MM.1S (cell line): ENCODE measurements around the gene KREMEN2.

Source experiments
- EZH2phosphoT487 ChIP-seq: fragments of 300-600 bp; sonication (generic); IDR thresholded peaks from 2 replicates; pipeline ENCODE4 v1.6.1; 2018; ENCODE audit warnings: antibody characterized with exemption, low read length
- TF ChIP-seq, protein P1 (sequence below): fragments of 300-600 bp; sonication (generic); IDR thresholded peaks from 2 replicates; pipeline ENCODE4 v1.5.1; 2016; ENCODE audit warnings: antibody characterized with exemption, low read length, mixed read lengths

DNA sequence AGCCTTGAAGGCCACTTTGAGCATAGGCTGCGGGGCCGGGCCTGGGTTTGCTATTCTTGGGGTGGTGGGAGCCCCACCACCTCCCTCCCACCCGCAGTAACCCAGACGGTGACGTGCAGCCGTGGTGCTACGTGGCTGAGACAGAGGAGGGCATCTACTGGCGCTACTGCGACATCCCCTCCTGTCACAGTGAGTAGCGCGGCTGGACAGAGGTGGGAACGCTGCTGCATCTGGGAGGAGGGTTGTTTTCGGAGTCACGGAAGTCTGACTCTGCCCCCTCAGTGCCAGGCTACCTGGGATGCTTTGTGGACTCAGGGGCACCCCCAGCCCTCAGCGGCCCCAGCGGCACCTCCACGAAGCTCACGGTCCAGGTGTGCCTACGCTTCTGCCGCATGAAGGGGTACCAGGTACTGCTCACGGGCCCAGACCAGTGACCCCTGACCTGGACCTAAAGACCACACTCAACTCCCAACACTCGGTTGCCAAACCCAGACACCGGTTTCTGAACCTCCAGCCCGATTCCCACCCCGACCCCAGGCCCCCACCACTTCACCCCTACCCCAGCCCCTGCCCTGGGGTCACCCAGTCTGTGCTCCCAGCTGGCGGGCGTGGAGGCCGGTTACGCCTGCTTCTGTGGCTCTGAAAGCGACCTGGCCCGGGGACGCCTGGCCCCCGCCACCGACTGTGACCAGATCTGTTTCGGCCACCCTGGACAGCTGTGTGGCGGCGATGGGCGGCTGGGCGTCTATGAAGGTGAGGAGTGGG is 2.1 kb downstream of the KREMEN2 start:
- TF ChIP-seq, protein P1, sequence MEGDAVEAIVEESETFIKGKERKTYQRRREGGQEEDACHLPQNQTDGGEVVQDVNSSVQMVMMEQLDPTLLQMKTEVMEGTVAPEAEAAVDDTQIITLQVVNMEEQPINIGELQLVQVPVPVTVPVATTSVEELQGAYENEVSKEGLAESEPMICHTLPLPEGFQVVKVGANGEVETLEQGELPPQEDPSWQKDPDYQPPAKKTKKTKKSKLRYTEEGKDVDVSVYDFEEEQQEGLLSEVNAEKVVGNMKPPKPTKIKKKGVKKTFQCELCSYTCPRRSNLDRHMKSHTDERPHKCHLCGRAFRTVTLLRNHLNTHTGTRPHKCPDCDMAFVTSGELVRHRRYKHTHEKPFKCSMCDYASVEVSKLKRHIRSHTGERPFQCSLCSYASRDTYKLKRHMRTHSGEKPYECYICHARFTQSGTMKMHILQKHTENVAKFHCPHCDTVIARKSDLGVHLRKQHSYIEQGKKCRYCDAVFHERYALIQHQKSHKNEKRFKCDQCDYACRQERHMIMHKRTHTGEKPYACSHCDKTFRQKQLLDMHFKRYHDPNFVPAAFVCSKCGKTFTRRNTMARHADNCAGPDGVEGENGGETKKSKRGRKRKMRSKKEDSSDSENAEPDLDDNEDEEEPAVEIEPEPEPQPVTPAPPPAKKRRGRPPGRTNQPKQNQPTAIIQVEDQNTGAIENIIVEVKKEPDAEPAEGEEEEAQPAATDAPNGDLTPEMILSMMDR, result no peak
- no peak for TF ChIP-seq EZH2phosphoT487
